ENCODE results near the gene PADI6.

GRCh38 chr1:17363351-17363750 lies 8.6 kb upstream of the PADI6 start:
- TF ChIP-seq, protein P1, sequence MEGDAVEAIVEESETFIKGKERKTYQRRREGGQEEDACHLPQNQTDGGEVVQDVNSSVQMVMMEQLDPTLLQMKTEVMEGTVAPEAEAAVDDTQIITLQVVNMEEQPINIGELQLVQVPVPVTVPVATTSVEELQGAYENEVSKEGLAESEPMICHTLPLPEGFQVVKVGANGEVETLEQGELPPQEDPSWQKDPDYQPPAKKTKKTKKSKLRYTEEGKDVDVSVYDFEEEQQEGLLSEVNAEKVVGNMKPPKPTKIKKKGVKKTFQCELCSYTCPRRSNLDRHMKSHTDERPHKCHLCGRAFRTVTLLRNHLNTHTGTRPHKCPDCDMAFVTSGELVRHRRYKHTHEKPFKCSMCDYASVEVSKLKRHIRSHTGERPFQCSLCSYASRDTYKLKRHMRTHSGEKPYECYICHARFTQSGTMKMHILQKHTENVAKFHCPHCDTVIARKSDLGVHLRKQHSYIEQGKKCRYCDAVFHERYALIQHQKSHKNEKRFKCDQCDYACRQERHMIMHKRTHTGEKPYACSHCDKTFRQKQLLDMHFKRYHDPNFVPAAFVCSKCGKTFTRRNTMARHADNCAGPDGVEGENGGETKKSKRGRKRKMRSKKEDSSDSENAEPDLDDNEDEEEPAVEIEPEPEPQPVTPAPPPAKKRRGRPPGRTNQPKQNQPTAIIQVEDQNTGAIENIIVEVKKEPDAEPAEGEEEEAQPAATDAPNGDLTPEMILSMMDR (IDR thresholded peaks at IDR 0.05; ENCODE audit: borderline replicate concordance, extremely low read depth, low read length, poor library complexity, severe bottlenecking), result no peak
- TF ChIP-seq EZH2 (IDR thresholded peaks at IDR 0.05; ENCODE audit: borderline replicate concordance, low read depth, low read length, severe bottlenecking), result no peak
